SHP77 treated with DMSO at 0.1 percent for 48 hours (cell line): ENCODE results near the gene ZNF710.

Experiments used
- DNase-seq: peaks from one replicate; lab custom pipeline; 2025; lab: John Stamatoyannopoulos, UW

ZNF710 gene

DNA sequence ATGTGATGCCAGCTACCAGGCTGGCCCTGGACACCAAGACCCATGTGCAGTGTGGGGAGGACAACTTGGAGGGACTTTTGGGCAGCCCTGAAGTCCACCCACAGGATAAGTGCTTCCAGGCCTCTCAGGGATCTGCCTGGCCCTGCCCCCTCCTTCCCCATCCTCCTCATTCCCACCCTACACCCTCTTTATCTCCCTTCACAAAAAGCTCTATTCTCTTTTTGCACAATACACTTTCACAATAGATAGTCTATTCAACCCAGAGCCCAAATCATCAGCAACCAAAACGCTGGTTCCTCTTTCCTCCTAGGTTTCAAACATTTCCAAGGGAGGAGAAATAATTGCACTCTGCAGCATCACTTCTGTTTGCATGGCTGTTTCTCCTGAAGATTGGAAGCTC is 7.8 kb upstream of the ZNF710 start:
- no peak for DNase-seq

DNA sequence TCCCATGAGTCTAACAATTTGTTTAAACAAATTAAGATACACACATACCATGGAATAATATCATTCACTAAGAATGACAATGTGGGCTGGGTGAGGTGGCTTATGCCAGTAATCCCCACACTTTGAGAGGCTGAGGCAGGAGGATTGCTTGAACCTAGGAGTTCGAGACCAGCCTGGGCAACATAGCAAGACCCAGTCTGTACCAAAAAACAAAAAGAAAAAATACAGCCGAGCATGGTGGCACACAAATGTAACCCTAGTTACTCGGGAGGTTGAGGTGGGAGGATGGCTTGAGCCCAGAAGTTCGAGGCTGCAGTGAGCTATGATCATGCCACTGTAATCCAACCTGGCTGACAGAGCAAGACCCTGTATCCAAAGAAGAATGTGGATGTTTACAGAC is 4.0 kb upstream of the ZNF710 start:
- no peak for DNase-seq

DNA sequence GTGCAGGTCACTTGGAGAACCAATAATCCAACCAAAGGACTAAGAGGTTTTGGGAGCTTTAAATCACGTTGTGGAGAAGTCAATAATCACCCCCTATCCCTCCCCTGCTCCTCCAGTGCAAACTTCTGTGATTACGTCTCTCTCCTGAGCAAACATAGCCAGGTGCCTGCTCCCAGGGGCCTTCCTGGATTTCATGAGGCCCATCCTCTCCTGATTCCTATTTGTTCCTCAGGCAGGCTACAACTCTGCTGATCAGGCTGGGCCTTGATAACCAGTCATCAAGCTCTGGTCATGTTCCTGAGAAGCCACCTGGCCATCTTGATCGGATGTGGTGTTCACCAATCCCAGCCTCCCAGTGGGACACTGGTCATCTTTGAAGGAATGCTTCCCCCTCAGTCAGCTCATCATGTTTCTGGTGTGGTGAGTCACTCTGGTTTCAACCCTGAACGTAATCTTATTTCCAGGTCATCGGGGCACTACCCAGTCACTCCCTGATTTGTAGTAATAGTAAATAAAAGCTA is 2.9 kb upstream of the ZNF710 start:
- DNase-seq = peak; percentile 45

DNA sequence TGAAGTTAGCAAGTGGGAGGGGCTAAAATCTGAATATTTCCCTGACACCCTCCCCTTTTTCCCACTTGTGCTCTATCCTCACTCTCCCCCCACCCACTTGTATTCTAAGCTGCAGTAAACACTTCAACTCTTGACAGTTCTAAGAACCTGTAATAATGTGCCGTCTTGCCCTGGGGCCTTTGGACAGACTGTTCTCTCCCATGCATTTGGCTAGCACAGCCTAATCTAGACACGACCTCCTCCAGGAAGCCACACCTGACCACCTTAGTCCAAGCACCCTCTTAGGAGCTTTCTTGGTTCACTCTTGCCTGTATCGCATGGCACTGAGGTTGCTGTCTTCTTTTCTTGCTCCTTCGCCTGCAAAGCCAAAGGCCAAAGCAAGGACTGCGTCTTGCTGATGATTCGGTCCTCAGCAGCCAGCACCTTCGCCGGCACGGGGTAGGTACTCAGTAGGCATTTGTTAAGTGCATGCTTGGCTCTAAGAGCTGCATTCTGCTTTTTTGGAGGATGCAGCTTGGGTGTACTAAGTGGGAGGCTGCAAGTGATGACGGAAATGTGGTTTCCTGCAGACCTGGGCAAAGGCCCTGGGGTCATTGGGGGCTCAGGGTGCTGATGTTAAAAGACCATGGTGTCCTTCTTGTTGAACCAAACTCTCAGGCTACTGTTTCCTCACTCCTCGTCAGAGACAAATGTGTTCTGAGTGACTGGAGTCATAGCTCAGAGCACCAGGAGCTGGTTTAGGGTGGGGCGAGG is 2.0 kb upstream of the ZNF710 start:
- DNase-seq = no peak

DNA sequence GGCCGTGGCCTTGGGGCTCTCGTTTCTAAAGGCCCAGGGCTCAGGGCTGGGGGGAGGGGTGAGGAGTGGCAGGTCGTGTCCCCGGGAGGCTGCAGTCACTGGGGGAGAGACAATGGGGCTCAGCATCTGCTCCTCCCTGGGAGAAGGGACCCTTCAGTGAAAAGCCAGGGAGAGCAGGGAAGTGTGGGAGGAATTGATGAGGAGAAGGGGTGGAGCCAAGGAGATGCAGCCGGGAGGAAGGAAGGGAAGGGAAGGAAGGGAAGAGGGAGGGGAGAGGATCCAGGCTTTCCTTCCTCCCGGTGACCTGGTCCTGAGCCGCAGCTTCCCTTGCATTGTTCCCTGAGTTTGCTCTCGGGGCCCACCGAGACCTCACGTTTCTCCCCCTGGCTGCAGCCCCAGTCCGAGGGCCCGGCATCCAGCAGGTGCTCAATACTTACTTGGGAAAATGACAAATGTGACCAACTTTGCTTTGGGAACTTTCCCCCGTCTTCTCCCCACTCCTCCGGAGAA is 1.4 kb upstream of the ZNF710 start:
- no peak for DNase-seq

DNA sequence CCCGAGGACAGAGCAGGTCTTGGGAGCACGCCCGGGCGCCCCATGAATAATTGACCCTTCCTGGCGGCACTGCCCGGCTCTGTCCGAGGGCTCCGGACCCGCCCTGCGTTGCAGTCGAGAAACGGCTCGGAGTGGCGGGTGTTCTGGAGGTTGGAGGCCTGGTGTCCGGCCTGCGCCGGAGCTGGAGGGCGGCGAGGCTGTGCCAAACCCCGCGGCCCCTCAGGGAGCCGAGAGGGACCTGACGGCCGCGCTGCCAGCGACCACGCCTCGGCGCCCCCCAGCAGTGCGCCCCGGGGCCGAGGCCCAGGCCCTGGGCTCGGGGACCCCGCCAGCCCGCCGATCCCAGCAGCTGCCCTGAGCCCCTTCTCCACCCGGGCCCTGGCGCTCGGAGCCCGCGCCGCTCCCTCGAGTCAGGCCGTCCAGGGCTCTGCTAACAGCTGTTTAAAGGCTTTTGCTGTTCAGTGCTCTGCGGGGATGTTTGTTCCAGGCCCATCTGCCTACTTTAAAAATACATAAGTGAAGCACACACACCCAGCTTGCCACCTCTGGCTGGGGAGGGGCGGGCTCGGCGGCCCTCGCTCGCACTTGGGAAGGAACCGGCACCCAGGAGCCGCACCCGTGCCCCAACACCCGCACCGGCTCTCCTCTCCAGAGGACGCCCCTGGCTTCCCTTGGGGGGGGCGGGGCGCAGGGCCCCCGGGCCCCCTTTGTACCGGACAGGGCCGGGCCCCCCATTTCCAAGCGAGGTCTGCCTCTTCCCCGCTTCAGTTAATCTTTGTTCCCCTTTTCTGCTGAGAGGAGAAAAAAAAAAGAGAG is 730 bp upstream of the ZNF710 start:
- no peak for DNase-seq

DNA sequence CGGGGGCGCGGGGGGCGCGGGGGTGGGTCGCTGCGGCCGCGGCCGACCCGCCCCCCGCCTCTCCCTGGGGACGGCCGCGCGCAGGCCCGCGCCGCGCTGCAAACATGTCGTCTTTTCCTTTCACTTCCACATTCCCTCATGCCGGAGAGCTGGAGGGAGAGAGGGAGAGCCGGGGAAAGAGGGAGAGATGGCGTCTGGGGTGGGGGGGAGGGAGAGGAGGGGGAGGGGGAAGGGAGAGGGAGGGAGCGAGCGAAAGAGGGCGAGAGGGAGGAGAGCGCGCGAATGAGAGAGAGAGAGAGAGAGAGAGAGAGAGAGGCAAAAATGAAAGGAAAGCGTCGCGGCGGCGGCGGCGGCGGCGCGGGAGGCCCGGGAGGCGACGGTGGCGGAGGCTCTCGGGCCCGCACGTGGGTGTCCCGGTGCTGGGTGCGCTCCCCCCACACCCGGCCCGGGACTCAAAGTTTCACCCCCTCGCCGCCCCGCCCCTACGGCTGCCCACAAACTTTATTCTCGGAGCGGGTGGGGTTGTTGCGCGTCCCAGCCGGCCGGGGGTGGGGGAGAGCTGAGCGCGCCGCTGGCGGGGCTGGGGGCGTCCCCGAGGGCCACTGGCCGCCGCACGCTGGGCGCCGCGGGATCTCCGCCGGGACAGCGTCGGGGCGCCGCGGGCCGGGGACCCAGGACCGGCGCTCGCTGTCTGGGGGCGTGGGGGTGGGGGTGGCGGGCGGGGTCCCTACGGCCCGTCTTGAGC is 731 bp downstream of the ZNF710 start:
- no peak for DNase-seq

DNA sequence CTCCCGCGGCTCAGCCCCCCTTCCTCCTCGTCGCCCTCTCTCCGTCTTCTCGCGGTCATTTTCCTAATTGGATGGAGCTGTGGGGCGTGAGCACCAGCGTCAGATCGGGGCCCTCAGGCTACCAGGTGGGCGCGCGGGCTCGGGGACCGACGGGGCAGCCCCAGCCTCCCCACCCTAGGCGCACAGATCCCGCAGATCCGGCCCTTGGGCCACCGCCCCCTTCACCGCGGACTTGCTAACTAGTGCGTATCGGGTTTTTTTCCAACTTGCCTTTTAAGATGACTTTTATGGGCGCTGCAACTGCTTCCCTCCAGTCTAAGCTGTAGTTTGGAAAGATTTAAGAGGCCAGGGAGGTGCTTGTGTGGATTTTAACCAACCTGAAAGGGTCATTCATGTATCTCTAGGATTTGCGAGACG is 1.3 kb downstream of the ZNF710 start:
- DNase-seq = no peak

DNA sequence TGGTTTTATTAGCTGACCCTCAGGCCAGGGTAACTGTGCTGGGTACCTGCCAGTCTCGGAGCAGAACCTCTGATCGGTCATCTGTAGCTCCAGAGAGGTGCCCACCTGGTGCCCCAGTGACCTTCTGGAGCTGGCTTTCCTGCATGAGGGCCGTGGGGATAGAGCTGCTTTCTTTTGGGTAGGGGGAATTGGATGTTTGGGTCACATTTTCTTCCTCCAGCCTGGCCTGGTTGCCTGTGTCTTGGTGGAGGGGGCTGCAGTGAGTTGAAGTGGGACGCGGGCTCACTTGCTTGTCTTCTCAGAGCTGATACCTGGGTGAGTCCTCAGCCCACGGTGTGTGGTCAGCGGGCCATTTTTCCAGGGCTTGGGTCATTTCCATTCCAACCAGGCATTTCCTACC is 2.6 kb downstream of the ZNF710 start:
- DNase-seq = no peak

DNA sequence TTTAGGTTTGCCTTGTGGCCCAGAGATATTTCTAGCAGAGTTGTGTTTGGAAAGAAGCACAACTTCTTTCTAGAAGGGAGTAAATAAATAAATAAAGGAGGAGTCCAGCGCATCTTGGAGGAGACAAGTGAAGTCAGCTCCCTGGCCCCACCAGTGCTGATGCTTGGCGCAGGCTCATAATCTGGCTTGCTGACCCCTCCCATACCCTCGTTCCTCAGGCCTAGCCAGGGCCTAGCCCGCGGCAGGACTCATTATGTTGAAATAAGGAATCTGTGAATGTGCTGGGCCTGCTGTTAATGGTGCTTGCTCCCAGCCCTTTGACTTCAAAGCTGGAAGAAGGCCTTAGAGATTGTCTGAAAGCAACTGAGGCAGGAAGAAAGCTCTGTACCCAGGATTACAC is 3.1 kb downstream of the ZNF710 start:
- no peak for DNase-seq

DNA sequence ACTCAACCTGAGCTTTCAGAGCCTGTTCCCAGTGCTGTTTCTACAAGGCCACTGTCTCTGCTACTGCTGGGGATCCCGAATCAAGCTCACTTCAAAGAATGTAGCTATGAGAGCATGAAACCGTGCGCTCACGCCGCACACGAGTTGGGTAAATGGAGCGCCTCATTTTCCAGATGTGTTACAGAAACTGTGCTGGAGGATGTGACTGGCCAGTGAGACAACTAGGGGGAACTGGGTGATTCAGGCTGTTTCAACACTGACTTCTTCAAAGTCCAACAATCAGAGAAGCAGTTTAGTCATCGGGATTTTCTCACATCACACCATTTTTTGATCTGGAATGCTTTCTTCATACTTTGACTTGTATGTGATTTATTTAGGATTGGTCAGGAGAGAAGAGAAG is 3.5 kb downstream of the ZNF710 start:
- no peak for DNase-seq

DNA sequence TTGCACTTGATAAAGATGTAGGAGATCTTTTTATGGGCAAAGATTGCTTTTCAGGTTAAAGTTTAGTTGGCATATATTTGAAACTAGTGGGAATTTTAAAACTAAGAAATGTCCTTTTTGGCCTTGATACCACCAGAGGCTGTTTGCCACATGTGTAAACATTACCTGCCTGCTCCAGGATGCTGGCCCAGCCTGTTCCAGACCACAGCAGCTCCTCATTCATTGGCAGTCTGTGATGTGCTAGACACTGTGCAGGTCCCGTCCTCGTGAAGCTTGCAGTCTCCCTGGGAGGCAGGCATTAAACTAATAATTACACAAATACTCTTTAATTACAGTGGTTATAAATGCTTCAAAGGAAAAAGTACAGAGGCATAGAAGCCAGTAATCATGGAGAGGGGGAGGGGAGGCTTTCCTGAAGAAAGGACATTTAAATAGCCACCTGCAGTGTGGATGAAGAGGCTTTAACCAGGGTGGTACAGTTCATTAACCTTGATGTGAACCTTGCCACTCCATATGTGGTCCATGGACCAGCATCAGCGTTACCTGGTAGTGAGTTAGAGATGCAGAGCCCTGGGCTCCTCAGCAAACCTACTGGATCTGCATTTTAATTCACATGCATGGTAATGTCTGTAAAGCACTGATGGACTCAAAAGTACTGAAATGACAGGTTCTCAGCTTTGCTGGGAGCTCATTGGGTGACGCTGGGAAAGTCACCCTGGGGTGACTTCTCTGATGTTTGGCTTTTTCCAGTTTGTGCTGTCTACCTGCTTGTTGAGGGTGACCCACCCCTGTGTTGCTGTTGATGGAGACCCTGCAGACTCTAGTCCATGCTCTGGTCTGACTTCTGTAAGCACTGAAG is 5.3 kb downstream of the ZNF710 start:
- DNase-seq = no peak

DNA sequence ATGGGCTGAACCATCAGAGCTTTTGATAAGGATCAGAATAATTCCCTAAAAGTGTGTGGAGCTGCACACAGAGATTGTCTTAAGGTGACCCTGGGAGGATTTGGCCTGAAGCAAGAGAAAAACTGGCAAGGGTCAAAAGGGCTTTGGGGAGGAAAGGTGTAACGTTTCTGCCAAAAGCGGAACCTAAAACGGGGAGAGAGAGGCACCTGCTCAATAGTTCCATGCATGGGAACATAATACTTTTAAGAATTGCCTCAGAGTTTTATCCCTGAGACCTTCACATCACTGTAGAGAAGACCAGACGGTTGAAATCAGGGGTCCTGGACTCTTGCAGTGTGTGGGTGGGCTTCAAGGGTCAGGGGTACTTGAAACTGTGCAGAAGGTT is 5.9 kb downstream of the ZNF710 start:
- DNase-seq = no peak

DNA sequence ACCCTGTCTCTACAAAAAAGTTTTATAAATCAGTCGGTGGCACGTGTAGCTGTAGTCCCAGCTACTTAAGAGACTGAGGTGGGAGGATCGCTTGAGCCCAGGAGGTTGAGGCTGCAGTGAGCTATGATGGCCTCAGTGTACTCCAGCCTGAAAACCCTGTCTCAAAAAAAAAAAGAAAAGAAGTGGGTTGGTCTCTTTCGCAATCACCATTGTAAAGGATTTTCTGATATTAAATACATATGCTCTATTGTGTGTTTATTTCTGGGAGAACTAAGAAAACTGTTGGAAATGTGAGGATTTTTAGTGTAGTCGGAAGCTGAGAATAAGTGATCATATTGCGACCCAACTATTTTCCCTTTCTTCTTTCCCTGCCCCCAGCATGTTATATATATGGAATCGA is 7.5 kb downstream of the ZNF710 start:
- DNase-seq = no peak

DNA sequence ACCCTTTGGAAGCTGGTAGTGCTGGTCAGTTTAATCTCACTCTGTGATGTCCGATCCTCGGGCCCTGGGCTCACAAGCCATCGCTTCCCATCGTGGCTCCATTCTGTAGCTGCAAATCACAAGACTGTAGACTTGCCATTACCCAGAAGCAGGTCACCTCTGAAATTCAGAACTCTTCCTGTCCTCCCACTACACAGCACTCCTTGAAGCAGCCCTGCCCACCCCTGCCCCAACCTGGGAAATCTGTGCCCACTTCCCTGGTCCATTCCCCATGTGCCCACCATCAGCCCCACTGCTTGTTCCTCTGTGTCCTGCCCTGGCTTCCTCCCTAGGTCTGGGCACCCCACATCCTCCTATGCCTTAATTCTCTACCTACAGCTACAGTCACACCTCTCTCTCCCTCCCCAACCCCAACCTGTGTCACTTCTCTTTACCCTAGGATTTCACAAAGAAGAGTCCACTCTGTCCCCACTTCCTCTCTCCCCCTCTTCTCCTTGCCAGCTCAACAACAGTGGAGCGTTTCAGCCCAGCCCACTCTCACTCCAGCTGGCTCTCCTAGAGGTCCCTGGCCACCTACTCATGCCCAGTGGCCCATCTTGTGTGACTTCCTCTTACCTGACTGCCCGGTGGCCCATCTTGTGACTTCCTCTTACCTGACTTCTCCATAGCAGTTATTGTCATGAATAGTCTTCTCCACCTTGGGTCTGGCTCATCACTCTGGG is 8.3 kb downstream of the ZNF710 start:
- DNase-seq = no peak

DNA sequence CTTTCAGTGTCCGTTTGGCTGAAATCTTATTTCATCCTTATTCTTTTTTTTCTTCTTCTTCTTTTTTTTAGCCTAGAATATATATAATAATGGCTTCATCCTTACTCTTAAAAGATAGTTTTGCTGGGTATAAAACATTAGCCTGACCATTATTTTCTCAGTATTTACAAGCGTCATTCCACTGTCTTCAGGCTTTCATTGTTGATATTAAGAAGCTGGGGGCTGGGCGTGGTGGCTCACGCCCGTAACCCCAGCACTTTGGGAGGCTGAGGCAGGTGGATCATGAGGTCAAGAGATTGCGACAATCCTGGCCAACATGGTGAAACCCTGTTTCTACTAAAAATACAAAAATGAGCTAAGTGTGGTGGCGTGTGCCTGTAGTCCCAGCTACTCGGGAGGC is 10.6 kb downstream of the ZNF710 start:
- no peak for DNase-seq

DNA sequence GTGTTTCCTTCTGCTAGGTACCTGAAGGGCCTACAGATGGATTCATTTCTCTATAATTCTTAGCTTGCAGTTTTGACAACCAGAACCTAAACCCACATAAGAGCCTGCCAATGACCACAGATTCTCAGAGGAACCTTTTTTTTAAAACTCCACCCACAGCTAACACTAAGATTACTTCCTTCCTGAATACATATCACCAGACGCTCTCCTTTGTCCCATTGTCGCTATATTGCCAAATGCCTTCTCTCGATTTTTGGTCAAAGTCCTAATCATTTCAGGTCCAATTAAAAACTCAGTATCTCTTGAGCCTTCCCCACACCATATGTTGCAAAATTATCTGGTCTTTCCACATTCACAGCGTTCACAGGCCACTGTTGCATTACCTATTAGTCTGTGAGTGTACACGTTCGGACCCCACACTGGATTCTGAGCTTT is 12.4 kb downstream of the ZNF710 start:
- DNase-seq = no peak

DNA sequence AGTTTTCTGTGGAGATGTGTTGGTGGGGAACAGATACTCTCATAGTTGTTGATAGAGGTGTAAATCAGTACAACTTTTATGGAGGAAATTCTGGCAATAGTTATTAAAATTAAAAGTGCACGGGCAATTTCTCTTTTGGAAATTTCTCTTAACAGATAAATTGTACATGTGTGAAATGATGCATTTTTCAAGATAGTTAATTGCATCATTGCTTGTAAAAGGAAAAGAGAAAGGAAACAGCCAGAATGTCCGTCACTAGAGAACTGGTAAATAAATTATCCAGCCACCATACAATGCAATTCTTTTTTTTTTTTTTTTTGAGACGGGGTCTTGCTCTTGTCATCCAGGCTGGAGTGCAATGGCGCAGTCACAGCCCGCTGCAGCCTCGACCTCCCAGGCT is 14.2 kb downstream of the ZNF710 start:
- no peak for DNase-seq

DNA sequence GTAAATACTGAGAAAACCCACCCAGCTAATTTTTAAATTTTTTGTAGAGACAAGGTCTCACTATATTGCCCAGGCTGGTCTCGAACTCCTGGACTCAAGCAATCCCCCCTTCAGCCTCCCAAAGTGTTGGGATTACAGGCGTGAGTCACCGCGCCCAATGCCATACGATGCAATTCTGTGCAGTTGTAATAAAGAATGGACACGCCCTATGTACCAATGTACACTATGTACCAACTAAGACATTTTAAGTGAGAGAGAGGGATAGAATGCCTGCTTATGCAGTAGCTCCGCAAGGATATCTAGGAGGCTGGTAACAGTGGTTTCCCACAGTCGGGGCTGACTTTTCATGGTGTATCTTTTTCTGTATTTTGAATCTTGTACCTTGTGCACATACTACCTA is 14.6 kb downstream of the ZNF710 start:
- DNase-seq = no peak

DNA sequence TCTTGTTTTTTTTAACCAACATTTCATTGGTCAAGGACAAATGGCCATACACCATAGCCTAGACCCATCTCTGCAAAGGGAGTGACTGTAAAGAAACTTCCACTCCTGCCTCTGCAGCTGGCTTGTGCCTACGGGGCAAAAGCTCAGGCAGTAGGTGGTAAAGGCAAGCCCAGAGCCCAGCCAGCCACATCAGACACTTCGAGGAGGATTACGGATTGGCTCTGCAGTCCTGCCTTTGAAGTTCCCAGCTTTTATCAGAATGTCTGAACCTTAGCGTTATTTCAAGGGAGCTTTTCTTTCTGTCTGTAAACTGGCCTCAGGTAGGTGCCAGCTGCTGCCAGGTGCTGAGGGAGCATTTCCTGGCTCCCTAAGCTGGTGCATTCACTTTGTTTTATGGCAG is 15.6 kb downstream of the ZNF710 start:
- DNase-seq = no peak
